NCI-H524 (cell line): ENCODE measurements around the gene ZDHHC12.
"Not testable (repeated sequence)": the region's sequence is repeated elsewhere in the genome, so short reads cannot be mapped to it uniquely, and the experiment has no call there.

ENCODE experiments used
- DNase-seq, 2 experiments: peaks; one replicate each; lab custom pipeline; 2025; lab: John Stamatoyannopoulos, UW

The ZDHHC12 gene

DNA sequence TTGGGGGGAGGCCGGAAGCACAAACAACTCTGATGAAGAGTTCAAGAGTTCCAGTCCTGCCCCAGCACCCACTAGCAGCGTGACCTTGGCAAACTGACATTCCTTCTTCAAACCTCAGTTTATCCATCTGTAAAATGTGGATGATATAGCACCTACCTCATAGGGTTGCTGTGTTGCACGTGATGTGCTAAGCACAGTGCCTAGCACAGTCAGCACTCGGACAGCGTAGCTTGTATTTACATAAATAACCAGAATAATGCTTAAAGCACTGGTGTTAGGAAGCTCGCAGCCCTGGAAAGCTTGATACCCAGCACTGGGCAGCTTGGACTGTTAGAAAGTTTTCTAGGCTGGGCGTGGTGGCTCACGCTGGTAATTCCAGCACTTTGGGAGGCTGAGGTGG, 16.5 kb downstream of the ZDHHC12 start:
- DNase-seq: no peak

DNA sequence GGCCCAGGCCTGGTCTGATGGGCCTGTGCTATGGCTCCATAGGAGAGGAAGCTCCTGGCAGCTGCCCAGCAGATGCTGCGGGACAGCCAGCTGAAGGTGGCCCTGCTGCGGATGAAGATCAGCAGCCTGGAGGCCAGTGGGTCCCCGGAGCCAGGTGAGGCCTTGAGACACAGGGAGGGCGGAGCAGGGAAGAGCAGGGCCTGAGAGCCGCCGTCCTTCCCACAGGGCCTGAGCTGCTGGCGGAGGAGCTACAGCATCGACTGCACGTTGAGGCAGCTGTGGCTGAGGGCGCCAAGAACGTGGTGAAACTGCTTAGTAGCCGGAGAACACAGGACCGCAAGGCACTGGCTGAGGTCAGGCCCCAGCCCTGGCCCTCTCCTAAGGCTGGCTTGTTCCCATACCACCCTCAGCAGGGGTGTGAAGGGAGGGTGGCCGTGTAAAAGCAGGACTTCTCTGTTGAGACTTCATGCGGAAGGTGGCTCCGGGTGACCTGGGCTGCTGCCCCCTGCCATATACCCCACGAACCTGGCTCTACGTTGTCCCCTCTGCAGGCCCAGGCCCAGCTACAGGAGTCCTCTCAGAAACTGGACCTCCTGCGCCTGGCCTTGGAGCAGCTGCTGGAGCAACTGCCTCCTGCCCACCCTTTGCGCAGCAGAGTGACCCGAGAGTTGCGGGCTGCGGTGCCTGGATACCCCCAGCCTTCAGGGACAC, 17.1 kb downstream of the ZDHHC12 start:
- no peak for DNase-seq

DNA sequence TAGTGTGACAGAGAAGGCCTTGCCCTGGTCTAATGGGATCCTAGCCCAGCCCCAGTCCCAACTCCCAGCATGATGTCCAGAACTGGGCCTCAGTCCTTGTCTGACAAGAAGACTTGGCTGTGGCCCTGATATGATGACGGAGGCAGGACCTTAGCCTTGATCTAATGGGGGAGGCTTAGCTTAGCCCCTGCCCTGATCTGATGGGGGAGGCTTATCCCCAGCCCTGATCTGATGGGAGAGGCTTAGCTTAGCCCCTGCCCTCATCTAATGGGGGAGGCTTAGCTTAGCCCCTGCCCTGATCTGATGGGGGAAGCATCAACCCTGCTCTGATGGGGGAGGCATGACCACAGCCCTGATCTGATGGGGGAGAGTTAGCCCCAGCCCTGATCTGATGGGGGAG, 17.9 kb downstream of the ZDHHC12 start:
- DNase-seq: no peak

DNA sequence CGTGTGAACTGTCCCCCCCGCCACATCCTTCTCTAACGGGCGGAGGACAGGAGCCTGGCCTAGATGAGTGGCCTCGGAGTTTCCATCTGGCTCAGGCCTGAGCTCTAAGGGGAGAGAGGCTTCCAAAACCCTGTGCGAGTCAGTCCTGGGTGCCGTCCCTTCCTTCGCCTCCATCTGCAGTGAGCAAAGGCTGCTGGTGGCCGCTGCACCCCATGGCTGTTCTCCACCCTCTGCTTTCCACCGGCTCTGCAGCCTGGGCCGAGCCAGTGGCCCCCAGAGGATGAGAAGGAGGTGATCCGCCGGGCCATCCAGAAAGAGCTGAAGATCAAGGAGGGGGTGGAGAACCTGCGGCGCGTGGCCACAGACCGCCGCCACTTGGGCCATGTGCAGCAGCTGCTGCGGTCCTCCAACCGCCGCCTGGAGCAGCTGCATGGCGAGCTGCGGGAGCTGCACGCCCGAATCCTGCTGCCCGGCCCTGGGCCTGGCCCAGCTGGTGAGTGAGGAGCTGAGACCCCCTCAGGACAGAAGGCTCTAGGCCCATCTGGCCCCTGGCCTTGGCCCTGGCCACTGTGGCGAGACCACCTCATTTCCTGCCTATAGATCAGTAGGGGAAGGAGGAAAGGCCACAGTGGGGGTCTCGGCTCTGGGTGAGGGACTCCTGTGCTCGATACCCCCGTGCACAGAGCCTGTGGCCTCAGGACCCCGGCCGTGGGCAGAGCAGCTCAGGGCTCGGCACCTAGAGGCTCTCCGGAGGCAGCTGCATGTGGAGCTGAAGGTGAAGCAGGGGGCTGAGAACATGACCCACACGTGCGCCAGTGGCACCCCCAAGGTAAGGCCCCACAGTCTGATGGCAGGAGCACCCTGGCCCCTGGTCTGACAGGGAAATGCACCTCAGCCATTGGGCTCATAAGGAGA, 18.6 kb downstream of the ZDHHC12 start:
- DNase-seq: no peak

DNA sequence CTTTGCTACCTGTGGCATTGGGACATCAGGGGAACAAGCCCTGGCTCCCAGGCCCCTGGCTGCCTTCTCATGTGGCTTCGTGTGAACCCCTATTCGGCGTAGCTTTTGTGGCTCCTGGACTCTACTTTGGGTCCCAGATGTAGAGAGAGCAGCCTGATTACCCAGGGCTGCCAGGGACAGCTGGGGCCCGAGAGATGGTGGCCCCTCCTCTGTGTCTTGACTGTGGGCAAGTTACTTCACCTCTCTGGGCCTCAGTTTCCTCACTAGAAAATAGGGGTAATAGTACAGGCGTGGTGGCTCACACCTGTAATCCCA, 19.6 kb downstream of the ZDHHC12 start:
- no peak for DNase-seq

DNA sequence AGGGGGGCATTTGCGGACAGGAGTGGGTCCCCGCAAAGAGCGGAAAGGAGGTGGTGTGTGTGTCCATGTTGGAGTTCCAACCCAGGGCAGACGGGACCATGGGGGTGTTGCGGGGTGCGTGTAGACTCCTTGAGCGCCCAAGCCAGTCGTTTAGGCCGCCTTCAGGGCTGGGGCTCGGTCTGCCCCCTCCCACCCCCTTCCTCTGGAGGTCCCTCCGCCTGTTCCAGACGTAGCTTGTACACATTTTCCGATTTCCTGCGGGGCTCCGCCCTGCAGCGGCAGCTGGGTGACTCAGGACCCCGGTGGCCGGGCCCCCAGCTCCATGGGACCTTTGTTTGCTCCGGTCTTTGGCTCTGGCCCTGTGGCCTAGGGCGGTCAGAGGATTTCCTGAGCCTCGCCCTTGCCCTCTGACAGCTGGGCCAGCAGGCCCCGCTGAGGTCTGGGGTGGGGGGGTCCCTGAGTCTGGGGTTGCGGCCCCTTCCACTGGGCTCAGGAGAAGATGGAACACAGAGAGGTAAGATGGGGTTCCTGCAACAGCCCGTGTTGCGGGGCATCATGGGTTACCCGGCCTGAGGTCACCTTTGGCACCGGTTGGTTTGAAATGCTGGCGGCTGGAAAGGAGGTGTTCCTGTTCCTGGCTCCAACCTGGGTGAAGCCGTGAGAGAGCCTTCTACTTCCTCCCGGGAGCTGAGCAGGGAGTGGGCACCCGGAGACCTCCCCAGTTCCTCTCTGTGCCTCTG, 20.1 kb downstream of the ZDHHC12 start:
- no peak for DNase-seq

DNA sequence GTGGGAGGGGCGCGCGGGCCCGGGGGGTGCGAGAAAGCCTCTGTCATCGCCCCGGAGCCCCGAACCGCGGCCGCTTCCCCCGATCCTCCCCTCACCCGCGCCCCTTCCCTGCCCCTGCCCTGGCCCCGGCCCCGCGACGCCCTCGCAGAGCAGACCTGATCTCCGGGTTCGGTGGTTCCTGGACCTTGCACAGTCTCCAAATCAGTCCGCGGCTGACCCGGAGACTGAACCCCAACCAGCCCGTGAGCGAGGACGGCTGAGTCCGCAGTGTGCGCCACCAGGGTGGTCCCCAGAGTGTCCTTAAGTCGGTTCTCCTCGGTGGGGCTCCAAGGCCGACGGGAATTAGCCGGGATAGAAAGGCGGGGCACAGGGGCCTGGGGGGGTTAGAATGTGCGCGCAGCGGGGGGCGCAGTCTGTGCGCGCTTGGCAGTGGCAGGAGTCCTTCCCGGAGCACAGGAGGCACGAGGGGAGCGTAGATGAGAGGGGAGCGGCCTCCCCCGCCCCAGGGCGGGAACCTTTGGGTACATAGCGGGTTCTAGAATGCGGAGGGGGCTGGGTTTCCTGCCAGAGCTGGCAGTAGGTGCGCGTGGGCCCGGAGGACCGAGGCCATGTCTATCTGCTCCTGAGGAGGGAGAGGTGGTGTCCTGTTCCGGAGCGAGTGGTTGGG, 20.8 kb downstream of the ZDHHC12 start:
- peak; percentile 62 to 75 for DNase-seq

DNA sequence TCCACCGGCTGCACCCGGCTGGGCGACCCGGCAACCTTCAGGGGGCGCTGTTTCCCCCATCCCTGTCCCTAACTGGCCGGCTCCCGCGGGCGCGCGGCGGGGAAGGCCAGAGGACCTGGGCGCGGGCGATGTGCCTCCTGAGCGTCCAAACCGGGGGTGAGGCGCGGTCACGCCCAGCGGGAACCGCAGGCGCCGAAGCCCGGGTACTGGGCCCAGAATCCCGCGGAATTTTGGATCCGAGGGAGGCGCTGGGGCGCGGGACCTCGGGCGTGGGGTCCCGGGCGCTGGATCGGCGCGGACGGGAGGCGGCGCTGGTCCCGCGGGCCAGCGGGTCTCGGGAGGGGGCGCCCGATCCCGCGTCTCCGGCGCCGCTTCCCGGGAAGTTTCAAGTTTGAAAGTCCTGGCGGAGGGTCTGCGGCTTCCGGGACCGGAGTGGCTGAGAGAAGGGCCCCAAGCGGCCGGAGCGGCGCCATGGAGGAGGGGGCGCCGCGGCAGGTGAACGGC, 21.4 kb downstream of the ZDHHC12 start, which contains the start of gene PKN3:
TSS of gene PKN3 (plus strand) at position 59 of the 504 bp plus-strand sequence. CDS start at position 472, 413 bp downstream.
- peak; percentile 77 to 89 for DNase-seq

DNA sequence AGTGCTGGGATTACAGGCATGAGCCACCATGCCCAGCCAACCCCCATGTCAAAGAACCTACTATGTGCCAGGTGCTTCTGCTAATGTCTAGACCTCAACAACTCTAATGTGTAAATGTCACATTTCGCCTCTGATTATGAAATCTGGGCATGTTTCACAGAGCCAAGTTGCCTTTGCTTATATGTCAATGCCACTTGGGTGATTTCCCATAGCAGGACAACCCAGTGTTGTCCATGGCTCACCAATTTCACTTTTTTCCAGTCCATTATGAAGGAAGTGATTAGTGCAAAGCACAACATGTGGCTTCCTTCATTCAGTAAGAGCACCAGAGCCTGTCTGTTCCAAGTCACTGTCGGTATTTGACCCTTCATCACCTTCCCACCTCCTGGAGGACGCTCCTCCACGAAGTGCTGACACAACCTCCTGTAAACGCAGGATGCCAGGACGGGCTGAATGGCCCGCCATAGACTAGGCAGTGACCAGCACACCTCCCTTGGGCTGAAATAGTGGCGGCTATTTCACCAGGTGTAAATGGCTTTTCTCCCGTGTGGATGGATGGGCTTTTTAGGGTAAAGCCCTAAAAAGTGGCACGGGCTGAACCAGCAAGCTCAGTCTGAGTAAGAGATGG, 22.6 kb downstream of the ZDHHC12 start:
- no peak for DNase-seq

DNA sequence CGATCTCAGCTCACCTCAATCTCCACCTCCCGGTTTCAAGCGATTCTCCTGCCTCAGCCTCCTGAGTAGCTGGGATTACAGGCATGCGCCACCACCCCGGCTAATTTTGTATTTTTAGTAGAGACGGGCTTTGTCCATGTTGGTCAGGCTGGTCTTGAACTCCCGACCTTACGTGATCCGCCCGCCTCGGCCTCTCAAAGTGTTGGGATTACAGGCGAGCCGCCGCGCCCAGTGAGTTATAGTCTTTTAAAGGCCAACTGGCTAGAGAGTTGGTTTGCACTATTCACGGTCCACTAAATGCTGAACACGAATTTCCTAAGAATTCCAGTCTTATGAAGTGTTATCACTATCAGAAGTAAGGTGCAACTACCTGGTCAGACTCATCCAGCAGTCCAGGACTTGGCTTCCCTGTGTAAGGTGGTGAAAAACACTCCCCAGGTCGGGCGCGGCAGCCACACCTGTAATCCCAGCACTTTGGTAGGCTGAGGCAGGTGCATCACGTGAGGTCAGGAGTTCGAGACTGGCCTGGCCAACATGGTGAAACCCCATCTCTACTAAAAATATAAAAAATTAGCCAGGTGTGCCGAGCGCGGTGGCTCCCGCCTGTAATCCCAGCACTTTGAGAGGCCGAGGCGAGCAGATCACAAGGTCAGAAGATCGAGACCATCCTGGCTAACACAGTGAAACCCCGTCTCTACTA, 24.7 kb downstream of the ZDHHC12 start:
- not testable (repeated sequence) for DNase-seq

DNA sequence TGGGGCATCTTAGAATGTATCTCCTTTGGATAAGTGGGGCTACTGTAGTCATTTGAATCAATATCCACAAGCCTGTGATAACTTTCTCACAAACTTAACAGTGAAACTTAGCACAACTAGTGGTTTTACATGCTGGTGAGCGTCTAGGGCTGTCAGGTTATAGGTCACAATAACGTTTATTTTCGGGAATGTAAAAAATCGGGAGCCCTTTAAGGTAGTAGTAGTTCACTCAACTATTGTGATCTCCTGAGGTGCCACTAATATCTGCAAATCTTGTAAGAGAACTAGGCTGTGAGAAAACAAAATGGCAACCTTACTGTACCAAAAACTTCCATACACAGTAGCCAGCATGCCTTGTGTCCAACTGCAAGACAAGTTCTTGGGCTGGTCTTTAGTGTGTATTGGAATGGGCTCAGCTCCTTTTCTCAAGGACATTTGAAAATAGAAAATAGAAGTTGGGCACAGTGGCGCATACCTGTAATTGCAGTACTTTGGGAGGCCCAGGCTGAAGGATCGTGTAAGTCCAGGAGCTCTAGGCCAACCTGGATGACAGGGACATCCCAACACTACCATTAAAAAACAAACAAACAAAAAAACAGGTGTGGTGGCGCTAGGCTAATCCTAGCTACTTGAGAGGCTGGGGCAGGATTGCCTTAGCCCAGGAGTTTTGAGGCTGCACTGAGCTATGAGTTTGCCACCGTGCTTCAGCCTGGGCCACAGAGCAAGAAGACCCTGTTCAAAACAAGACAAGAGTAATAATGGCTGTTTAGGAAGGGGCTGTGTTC, 26.8 kb downstream of the ZDHHC12 start:
- DNase-seq: no peak

DNA sequence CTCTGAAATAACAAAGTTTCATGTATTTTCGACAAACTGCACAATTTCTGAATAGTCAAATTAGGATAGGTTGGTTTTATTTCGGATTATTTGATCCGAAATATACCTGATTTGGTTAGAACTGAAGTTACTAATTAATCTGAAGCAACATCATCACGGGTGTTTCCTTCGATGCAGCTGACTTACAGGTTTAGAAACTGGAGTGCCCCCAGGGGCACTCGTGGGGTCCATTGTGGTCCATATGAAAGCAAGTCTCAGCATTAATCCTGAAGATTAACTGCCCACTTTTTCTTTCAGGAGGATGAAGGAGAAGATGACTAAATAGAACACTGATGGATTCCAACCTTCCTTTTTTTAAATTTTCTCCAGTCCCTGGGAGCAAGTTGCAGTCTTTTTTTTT, 29.6 kb downstream of the ZDHHC12 start:
- DNase-seq: no peak

DNA sequence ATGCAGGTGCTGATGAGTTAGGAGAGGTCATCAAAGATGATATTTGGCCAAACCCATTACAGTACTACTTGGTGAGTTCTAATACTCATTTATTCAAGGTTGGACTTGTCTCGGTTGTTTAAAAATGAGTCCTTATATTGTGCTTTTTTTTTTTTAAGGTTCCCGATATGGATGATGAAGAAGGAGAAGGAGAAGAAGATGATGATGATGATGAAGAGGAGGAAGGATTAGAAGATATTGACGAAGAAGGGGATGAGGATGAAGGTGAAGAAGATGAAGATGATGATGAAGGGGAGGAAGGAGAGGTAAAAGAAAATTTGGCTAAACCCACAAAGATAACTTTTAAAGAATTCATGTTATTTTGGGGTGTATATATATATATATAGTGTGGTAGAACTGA, 30.2 kb downstream of the ZDHHC12 start:
- DNase-seq: not testable (repeated sequence)

DNA sequence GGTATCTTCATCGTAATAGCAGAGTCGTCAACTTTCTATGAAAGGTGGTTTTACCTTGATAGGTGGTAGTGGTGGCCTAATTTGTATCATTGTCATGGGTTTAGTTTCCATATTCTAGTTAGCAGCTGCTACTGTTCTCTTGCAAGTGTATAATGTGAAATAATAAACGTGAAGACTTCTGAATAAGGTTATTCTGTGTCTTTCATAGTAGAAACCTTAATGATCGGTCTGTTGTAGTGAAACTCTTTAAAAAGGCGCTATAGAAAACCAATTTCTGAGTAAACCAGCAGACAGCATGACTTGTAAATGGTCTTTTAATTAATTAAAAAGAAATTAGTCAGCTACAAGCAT, 33.3 kb downstream of the ZDHHC12 start:
- DNase-seq: no peak

DNA sequence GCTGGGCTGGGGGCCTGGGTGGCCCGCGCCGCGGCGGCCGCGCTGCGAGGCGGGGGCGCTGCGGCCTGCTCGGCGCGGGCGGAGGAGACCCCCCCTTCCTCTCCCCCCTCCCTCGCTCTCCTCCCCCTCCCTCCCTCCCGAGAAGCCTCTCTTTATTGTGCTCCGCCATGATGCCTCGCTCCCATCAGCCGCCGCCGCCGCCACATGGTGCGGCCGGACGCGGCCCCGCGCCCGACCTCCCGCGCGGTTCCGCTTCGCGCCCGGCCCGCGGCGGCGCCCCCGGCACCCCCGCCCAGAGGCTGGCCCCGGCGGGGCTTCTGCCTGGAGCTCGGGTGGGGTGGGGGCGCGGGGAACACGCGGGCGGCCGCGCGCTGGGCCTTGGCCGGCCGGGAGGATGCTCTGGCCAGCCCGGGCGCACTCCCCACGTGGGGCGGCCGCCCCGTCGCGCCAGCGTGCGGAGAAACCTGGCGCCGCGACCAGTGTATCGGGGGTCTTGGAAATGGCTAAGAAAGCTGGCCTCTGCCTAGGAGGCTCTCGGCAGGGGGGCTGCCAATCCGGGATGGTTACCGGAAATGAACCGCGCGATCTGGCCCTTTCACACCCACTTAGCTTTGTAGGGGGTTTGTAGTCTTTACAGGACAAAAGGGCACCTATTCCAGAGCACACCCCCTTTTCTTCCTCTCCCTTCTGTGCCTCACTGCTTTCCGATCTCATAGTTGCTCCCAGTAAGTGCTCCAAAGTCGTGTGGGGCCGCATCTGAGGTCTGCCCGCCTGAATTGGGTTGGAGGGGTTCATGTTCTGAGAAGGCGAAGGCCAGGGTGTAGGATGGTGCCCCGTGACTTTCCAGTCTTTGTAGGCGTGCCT, 33.9 kb downstream of the ZDHHC12 start:
- DNase-seq: peak in 1 of 2 experiments; percentile 38

DNA sequence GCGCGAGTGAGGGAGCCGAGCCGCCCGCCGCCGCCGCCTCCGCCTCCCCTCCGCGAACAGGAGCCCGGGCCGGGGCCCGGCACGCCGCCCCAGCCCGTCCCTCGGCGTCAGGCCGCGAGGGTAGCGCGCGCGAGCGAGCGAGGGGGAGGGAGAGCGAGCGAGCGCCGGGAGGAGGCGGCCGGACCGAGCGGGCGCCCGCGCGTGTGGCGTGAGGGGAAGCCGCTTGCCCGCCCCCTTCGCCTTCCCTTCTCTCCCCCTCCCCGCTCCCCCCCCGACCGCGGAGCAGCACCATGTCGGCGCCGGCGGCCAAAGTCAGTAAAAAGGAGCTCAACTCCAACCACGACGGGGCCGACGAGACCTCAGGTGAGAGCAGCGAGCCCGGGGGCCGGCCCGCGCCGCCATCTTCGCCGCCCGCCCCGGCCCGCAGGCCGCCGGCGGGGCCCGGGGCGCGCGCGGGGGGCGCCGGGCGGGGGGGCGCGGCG, 34.6 kb downstream of the ZDHHC12 start:
- no peak for DNase-seq

DNA sequence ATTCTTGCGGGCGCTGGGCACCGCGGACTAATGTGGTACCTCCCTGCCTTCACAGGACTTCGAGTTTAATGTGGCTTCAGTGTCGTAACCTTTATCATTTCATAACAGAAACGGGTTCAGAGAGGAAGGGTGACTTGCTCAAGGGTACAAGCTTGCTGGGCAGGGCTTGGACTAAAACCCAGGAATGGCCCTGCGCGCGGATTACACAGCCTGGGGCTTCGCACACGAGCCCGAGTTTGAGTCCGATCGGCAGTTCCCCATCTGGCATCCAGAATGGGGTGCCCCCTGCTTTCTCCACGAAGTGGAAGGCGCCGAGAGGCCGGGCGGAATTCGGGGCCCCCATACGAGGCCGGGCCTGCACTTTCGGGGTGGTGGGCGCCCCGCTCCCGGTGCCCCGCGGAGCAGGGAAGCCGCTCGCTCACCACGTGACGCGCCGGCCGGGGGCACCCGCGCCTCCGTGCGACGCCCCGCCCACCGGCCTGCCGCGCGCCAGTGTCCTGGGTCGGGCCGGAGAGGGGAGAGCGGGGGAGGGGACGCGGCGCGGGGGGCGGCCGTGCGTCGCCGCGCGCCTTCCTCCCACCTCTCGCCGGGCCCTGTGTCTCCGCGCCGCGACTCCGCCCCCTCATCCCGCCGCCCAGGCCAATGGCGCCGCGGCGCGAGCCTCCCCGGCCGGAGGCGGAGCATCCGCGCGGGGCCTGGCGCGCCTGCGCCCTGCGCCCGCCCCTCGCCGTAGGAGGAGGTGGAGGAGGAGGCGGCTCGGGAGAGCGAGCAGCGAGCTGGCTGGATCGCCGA, 35.2 kb downstream of the ZDHHC12 start, which contains the start of gene SET:
TSS of gene SET (plus strand) at position 722 of the 792 bp plus-strand sequence. CDS start 361 bp downstream, outside the sequence.
- DNase-seq: peak; percentile 92 to 95

DNA sequence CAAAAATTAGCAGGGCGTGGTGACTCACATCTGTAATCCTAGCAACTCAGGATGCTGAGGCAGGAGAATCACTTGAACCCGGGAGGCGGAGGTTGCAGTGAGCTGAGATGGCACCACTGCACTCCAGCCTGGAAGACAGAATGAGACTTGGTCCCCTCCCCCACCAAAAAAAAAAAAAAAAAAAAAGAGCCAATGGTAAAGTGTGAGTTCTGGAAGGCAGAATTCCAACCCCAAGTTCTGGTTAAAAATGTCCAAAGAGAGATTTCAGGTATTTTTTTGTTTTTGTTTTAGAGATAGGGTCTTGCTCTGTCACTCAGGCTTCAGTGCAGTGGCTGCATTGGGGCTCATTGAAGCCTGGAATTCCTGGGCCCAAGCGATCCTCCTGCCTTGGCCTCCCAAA, 36.5 kb downstream of the ZDHHC12 start:
- no peak for DNase-seq
